ENCODE results near the gene SOD2.
"Not testable (repeated sequence)": the region's sequence is repeated elsewhere in the genome, so short reads cannot be mapped to it uniquely, and the experiment has no call there.

SOD2 gene

DNA sequence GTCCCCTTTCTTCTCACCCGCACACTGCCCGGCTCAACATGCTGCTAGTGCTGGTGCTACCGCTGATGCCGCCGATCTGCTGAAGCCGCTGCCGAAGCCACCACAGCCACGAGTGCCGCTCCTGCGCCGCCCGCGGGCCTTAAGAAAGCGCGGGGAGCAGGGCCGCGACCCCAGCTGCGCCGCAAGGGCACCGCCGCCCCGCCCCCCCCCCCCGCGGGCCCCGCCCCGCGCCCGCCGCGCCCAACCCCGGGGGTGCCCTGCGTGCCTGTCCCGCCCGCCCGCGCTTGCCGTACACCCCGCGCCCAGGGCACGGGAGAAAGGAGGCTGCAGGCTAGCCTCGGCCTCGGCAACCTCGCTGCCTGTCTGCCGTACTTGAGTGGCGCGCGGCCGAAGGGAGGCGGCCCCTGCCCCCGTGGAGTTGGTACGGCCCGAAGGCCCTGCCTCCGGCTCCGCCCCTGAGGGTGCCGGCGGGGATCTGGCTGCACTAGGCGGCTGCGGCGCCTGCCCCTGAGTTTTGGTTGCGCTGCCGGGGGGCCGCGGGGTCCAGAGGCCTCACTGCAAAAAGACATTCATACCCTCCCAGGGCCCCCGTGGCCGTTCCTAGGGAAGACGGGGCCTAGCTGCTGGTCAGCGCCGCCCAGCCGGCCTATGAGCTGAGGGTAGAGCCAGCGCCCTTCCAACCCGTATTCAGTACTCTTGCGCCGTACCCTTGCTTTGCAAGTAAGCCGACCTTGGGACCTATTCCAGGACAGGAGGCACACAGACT lies at the start of gene SOD2:
SOD2 (minus strand) TSS at position 114 of the 766 bp plus-strand sequence; CDS start at position 40, 74 bp downstream.
- peak; percentile 58 to 93 (median 74) for DNase-seq

DNA sequence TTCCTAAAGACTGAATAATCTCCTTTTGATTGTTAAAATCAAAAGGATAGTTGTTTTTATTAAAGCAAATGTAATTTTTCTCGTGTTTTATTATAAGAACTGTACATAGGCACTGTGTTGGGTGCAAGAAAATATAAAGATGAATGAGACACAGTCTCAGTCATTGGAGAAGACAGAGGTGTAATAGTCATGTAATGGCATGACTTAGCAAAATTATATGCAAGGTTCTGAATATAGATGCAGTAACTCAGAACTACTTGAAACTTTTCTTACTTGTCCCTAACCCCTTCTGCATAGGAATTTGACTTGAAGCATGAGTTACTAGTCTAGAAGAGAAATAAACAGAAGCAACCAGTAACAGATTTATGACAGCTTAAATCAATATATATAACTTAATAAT lies 49.1 kb upstream of the SOD2 start:
- DNase-seq, result no peak

DNA sequence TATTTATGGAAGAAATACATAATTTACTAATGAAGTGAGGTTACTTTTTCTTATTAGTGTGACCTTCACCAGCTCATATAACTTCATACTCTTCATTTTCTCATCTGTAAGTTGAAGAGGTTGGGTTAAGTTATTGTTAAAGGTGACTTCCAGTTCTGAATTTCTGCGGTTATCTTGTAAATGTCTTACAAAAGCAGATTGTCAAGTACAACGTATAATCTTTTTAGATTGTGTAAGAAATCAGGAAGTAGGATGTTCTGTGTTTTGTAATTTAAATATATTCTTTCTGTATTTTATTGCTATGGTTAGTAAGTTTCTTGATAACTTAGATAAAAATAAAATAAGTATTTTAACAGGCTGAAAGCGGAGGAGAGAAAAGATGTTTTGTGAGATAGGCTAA lies 46.3 kb upstream of the SOD2 start:
- DNase-seq, result no peak

DNA sequence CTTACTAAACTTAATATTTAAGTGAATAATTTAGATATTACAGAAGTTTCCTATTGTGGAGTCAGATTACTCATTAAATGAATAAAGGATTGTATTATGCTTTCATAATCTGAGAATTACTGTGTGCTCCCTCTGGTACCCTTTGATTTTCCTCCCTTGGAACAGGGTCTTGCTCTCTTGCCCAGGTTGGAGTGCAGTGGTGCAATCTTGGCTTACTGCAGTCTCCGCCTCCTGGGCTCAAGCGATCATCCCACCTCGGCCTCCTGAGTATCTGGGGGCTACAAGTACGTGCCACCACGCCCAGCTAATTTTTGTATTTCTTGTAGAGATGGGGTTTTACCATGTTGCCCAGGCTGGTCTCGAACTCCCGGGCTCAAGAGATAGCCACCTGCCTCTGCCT lies 43.9 kb upstream of the SOD2 start:
- no peak for DNase-seq

DNA sequence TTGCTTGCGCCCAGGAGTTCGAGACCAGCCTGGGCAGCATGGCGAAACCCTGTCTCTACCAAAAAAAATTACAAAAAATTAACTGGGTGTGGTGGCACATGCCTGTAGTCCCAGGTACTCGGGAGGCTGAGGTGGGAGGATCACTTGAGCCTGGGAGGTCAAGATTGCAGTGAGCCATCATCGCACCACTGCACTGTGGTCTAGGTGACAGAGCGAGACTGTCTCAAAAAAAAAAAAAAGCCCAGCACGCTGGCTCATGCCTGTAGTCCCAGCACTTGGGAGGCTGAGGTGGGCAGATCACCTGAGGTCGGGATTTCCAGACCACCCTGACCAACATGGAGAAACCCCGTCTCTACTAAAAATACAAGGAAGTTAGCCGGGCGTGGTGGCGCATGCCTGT lies 40.4 kb upstream of the SOD2 start:
- DNase-seq, result not testable (repeated sequence)

DNA sequence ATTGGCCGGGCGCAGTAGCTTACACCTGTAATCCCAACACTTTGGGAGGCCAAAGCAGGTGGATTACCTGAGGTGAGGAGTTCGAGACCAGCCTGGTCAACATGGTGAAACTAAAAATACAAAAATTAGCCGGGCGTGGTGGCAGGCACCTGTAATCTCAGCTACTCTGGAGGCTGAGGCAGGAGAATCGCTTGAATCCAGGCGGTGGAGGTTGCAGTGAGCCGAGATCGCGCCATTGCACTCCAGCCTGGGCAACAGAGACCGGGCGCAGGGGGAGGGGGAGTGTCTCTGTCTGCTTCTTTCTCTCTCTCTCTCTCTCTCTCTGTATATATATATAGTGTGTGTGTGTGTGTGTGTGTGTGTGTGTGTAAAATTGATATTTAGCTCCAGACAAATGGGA lies 39.5 kb upstream of the SOD2 start:
- DNase-seq, result not testable (repeated sequence)

DNA sequence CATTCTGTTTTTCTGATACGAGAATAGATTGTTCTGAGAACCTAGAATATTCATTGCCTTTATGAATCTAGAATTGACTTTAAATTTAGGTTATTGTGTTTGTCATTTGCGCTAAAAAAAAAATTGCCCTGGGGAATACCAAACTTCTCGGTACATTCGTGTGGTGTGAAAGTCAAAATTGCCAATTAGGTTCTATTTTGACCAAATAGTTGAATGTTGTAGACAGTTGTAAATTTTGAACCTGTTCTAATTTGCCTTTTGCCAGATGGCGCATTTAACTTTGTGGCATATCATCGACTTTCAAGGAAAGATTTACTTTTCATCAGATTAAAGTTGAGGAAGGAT lies 37.3 kb upstream of the SOD2 start:
- DNase-seq, result no peak

DNA sequence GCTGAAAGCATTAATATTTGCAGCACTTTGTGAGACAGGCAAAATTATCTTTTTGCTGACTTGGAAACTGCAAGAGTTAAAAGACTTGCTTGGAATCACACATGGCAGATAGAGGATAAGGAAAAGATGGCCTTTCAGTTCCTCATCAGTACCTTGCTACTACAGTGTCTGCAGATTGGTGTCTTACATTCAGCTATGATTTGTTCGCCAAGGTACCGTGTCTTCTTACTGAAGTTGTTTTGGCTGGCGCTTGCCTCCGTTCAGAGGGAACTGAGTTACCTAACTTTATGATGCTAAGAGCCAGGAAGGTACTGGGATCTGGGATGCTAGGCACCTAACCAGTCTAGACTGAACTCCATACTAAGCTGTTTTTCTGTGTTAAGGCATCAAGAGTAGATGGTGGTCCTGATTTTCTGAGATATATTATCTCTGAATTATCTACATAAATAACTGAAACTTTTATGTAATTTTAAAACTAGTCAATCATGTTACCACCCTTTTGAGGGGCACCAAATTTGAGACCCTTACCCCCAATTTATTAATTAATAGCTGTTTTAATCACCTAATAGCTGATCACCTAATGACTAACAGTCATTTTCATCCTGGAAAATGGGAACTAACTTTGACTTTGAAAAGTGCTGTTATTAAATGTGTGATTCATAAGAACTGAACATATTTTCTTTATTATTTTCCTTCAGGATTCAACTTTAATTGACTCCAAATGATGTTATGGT lies 36.7 kb upstream of the SOD2 start:
- DNase-seq, result peak in 1 of 5 donors; percentile 14

DNA sequence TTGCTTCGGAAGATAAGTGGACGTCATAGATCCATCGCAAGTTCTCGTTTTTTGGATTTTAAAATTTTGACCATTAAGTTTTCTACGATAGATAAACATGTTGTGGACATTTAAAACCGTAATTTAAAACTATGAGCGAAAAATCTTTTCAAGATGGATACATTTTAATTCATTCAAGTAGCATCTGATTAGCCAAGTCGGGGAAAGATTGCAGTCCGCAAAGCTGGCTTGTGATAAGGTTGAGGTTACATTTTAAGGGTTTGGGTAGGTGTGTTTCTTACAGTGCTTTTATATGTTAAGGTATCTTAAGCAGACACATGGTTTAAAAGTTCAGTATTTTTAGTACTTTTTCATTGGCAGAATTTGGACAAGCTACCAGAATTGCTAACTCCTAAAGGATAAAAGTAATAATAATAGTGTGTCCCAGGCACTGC lies 35.5 kb upstream of the SOD2 start:
- DNase-seq, result no peak

DNA sequence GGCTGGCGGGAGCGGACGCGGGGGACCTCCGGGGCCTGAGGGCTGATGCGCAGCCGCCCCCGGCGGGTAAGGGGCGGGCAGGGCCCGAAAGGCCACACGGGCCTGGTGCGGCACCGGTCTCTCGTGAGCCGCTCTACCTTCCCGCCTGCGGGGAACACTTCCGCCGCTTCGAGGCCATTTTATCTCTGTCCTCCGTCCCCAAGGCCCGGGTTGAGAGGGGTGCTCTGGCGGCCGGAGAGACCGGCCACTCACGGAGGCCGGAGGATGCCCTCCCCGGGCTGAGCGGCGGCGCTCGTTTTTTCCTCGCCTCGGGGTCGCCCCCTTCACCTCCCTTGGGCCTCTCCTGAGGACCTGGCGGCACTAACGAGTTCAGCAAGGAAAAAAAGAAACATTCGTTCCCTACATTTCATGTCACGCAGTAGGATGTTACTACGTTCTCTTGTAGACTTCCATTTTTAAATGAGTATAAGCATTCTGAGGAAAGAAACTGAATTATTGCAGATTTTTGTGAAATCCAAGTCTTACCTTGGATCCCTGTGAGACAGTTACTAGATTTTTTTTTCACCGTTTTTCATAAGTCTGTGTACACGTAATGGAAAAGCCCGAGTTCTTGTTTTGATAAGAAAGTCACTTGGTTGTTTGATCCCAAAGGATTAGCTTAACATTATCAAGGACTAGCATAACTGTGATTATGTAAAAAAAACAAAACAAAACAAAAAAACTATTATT lies 34.8 kb upstream of the SOD2 start:
- peak in 1 of 5 donors; percentile 61 for DNase-seq

DNA sequence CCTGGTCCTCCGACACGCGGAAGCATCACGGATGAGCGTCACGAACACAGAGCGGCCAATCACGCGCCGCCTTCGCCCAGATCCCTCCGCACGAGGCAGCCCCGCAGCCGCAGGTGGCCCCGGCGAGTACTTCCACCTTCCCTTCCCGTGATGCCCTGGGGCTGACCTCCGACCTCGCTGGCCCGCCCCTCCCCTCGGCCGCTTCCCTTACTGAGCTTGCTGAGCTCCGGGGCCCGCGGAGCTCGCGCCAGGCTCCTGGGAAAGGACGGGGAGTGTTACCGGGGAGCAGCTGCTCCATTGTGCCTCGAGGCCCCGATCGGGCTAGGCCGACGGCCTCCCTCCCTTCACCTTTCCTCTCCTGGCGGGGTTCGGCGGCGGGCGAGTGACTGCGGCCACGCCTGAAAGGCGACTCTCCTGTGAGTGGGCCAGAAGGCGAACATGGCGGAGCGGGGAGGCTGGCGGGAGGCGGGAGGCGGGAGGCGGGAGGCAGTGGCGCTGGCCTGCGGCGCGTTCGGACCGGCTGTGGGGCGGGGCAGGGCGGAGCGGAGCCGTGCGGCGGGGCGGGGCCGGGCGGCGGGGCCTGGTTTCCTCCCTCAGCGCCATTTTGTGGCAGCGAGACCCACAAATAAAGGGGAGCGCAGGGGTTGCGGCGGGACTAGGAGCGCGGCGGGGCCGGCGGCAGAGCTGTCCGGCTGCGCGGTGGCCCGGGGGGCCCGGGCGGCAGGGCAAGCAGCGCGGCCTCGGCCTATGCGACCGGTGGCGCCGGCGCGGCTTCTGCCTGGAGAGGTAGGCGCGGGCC lies 34.1 kb upstream of the SOD2 start, which contains the start of gene WTAP:
WTAP (plus strand) TSS at position 589 of the 799 bp plus-strand sequence. CDS start 8,760 bp downstream, outside the sequence.
- peak; percentile 95 to 98 (median 96) for DNase-seq

DNA sequence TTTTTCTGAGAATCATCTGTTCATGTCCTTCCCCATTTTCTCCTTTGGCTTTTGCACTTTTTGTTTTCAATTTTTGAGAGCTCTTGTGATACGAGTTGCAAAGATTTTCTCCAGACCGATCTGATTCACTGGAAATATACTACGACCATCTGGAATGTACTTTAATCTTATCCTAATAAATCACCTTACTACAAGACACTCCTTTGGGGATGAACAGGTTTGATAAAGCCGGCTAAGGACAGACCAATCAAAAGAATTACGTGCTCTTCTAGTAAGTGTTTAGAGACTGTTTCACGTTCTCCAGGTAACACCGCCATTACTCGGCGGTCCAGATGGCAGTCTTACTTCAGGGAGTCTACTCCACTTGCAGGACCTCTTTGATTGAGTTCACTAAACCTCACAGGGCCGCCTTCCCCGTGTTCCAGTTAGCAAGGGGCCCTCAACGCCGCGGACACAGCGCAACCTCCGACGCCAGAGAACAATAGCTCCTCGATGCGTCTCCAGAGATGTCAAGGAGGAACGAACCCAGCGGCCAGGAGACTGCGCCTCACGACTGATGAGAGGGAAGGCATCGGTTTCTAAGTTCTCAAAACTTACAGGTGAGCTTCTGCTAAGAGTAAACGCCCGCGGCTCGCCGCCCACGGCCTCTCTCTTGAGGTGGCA lies 33.3 kb upstream of the SOD2 start:
- no peak for DNase-seq

DNA sequence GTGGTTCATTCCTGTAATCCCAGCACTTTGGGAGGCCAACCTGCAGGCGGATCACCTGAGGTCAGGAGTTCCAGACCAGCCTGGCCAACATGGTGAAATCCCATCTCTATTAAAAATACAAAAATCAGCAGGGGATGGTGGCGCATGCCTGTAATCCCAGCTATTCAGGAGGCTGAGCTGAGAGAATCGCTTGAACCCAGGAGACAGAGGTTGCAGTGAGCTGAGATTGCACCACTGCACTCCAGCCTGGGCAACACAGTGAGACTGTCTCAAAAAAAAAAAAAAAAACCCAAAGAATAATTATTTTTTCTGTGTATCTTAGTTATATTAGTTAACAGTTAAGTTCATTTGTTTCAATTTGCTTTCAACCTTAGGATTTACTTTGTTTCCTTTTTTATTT lies 32.2 kb upstream of the SOD2 start:
- DNase-seq, result not testable (repeated sequence)

DNA sequence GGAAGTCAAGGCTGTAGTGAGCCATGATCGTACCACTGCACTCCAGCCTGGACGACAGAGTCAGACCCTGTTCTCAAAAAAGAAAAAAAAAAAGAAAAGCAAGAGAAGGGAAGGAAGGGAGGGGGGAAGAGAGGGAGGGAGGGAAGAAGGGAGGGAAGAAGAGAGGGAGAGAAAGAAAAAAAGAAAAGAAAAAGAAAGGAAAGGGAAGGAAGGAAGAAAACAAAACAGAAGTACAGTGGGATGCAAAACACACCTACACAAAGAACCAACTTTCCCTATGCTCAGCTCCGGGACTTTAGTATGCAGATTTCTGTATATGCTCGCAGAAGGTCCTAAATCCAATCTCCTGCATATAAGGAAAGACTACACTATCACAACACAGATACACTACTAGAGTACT lies 31.7 kb upstream of the SOD2 start:
- no peak for DNase-seq

DNA sequence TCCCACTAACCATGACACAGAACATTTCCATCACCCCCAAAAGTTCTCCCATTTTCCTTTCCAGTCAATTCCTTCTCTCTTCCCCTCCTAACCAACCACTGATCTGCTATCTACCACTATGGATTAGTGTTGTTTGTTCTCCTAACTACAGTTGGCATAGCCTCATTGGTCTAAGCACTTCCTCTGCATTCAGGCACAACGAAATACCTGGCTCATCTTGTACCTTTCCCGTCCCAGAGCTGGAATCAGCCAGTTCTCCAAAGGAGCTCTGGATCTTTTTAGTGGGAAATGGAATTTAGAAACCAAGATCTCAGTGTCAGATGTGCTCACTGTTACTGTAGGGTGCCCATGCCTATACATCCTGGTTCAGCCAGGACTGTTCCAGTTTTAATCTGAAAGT lies 30.2 kb upstream of the SOD2 start:
- DNase-seq, result no peak

DNA sequence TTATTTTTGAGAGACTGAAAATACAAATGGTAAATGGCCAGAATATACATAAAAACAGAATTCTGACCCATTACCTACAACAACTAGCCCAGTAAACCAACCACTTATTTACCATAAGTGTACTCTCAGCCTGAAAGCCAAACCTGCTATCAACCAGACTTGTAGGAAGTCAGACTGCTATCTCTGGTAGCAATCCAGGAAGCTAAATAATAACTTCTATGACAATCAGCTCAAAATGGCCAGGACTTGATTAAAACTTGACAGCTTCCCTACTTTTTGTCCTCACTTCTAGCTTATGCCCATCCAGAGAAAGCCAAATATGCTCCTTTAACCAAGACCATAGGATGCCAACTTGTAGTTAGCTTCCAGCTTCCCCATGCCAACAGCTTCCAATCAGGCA lies 29.6 kb upstream of the SOD2 start:
- DNase-seq, result no peak

DNA sequence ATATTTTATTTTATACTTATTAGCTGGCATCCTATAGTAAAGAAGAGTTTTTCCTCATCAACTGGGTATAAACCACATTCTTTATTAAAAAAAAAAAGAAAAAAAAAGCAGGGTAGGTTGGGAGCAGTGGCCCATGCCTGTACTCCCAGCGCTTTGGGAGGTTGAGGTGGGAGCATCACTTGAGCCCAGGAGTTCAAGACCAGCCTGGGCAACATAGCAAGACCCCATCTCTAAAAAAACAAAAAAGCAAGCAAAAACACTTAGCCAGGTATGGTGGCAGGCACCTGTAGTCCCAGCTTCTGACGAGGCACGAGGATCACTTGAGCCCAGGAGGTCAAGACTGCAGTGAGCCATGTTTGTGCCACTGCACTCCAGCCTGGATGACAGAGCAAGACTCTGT lies 28.9 kb upstream of the SOD2 start:
- not testable (repeated sequence) for DNase-seq

DNA sequence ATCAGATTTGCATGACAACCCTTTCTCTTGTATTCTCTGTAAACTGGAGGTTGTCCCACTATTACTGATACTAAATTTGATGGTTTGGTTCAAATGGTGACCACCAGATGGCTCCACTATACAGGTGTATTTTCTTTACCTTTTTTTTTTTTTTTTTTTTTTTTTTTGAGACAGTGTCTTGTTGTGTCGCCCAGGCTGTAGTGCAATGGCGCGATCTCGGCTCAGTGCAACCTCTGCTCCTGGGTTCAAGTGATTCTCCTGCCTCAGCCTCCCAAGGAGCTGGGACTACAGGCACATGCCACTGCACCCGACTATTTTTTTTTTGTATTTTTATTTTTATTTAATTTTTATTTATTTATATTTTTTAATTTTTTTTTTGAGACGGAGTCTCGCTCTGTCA lies 27.7 kb upstream of the SOD2 start:
- DNase-seq, result peak in 4 of 5 donors; percentile 17 to 55 (median 49)

DNA sequence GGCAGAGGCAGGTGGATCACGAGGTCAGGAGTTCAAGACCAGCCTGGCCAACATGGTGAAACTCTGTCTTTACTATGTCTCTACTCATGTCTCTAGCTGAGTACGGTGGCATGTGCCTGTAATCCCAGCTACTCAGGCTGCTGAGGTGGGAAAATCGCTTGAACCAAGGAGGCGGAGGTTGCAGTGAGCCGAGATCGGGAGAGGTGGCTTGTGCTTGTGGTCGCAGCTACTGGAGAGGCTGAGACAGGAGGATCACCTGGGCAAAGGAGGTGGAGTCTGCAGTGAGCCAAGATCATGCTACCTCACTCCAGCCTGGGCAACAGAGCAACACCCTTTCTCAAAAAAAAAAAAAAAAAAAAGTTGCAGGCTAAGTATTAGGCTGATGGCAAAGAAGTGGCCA lies 26.2 kb upstream of the SOD2 start:
- no peak for DNase-seq

DNA sequence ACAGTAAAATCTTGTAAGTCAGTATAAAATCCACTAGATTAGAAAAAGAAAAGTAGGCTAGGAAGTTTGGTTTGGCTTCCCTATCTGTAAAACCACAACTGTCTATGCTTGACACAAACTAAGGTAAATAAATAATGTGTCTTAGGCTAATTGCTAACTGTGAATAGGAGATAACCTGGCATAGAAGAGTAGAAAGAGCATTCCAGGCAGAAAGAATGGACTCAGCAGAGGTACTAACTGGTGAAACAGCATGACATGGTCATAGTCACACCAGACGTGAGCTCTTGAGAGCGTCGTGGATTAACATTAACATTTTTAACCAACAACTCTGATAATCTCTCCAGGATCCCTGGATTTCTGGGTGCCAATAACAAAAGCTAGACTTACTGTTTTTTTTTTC lies 25.6 kb upstream of the SOD2 start:
- no peak for DNase-seq

DNA sequence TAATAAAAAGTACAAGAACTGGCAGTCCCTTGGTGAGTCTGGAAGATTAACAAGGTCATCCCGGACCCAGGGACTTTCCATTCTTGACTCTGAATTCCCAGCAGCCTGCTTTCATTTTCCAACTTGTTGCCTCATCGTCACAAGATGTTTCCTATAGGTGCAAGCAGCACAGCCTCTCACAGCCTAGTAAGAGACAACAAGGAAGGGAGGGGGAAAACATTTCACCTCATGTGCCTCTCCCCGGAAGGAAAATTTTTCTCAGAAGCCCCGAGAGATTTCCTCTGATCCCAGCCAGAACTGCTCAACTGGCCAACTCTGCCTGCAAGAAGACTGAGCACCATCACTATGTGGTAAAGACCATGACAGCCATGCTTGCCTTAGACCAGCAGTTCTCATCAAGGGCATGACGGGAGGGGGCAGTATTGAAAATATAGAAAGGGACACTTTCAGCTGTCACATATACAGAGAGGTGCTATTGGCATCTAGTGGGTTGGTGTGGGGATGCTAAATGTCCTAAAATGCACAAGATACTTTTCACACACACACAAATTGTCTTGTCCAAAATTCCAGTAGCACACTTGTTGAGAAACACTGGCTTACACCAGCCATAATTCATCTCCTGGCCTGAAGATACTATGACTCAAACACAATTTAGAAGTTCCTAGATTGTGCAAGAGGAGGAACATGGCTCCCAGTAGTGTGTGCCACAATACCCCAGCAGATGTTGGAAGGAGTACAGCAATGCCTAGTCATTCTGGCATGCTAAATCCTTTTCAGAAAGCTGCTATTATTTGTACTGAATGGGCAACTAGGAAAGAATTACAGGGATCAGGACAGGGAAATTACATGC lies 23.4 kb upstream of the SOD2 start:
- no peak for DNase-seq
